HG03108 (cell line): ENCODE results near the gene FAM222A.

ENCODE experiments used
- ATAC-seq: cut with Tn5 transposase; IDR thresholded peaks from one replicate; pipeline ENCODE4 v1.9.1; 2021; ENCODE audit warnings: moderate library complexity; ENCODE audit not compliant: unreplicated experiment

Gene FAM222A

DNA sequence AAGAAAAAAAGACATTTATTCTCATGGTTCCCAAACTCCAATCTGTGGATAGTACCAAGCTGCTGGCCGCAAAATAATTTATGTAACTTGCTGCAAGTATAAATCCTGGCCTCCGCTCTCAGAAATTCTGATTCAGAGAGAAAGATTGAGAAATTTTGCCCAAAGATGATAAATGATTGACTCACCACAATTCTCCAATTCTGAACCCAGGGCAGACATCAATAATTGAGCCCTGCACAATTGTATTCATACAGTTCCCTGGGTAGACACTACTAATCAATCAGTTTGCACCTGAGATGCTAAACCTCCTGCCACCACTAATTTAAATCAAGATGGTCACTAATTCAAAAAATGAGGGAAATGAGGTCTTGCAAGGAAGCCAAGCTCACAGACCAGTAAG lies 81.4 kb downstream of the FAM222A start:
- ATAC-seq, result no peak

DNA sequence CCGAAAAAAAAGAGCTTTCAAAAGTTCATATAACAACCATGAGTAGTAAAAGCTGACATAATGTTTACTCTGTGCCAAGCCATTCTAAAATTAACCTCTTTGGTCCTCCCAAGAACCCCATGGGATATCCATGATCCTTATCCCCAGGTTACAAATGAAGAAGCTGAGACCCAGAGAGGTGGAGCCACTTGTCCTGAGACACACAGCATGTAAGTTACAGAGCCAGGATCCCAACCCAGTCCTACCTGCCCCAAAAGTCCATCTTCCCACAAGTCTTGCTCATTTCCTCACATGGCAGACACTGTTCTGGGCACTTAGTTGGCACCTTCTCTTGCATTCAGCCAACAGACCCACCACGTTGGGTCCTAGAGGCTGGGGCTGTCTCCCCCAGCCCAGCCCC lies 82.4 kb downstream of the FAM222A start:
- ATAC-seq, result no peak

DNA sequence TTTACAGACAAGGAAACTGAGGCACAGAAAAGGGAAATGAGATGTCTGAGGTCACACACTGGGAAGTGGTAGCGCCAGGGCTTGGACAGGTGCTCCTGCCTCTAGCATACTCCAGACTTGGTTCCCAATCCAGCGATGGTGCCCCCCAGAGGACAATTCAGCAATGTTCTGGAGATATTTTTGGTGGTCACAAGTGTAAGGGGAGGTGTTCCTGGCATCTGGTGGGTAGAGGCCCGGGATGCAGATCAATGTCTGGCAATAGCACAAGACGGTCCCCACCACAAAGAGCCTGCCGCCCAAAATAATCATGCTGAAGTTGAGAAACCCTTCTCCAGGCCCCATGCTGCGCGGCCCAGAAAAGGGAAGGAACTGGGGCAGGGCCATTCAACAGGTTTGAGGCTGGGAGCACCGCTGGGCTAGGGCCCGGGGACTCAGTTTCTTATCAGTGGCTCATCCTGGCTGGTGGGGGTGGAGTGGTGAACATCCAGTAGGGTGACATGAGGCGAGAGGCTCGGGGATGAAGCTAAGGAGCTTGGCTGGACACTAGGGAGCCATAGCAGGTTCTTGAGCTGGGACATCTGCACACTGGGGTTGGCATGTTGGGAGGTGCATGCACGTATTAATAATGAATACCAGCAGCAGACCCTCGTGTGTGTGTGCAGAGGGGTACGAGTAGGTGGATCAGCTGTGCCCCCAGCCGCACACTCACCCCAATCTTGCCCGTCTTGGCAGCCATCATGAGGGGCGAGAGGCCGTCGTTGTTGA lies 84.5 kb downstream of the FAM222A start:
- no peak for ATAC-seq

DNA sequence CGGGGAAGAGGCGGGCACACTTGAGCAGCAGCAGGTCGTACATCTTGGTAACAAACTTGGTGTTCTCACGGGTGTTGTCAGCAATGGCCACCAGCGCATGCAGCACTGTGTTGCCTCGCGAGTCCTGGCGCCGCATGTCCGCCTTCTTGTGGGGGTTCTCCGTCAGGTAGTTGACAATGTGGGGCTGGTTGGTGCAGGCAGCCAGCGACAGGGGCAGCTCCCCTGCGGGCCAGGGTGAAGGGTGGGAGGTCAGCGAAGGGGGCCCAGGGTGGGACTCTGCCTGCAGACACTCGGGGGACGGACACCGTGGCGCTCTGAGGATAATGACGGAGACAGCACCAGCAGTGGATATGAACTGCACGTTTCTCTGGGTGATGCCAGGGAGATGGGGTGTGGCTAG lies 85.1 kb downstream of the FAM222A start:
- no peak for ATAC-seq

DNA sequence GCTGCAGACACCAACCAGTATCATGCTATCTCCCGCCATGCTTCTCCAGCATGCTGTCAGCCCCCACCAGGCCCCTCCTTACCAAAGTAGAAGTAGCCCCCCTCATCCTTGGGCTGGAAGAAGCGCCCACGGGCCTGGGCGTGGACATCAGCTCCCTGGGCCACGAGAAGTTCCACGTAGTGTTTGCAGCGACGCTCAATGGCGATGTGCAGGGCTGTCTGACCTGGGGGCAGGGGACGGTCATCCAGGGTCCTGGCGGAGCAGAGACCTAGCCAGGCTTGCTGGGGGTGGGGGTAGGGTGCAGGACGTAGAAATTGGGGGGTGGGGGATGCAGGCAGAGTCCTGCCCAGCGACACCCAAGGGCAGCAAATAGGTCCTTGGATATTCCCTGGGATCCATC lies 86.9 kb downstream of the FAM222A start:
- ATAC-seq, result no peak

DNA sequence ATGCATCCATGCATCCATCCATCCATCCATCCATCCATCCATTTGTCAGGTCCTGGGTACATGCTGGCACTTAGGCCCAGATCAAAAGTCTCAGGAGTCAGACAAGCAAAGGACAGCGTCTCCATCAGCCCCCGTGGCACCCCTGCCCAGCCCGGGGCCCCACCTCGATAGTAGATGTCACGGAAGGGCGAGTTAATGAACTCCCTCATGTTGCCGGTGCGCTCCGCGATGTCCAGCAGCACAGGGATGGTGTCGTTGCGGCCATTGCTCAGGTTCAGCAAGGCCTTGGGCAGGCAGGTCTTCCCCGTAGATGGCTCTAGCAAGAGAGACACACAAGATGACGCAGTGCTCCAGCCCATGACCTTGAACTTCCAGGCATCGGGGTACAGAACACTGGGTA lies 89.2 kb downstream of the FAM222A start:
- no peak for ATAC-seq

DNA sequence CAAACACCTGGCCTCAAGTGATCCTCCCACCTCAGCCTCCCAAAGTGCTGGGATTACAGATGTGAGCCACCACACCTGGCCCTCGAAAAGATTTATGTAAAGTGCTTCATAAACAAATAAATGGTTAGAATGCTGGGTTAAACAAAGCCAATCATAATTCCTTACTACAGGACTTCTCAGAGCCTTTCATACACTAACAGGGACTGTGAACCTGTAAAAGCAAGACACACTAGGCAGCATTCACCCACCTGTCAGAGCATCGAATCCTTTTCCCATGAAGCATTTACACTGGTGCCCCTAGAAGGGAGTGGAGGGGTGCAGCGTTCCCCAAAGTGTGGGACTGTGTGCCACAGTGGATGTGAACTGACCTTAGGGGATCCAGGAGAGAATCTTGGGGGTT lies 90.1 kb downstream of the FAM222A start:
- no peak for ATAC-seq

DNA sequence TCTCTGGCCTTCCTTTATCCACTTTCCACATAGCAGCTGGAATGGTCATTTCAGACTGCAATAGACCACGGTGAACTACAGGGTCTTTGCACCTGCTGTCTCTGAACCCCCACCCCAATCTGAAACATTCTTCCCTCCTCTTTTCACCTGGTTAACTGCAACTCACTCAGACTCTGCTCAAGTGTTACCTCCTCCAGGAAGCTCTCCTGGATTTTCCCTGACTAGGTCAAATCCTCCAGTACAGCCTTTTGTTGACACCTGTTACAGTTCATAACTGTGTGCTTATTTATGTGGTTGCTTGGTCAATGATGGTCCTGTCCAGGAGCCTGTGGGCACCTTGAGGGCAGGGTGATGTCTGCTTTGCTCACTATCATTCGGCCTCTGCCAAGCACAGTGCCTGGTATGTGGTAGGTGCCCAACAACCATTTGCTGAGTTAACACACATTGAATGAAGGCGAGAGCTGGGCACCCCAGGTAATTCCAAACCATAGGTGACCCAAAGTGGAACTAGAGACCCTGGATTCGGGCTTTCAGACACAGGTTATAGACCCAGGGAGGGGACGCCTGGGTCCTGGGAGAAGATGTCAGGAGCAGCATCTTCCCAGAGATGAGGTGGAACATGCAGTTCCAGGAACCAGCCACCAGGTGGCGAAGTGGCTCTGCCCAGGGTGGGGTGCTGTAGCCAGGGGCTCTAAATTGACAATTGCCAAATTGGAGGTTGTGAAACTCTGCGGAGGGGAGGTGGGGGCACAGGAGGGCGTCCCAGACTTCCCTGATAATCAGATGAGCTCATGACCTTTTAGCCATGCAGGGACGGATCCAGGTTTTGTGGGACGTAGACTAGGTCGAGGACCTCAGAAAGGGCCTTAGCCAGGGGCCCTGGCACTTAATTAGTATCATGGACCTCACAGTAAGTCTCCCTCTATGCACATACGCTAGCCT lies 91.5 kb downstream of the FAM222A start:
- no peak for ATAC-seq

DNA sequence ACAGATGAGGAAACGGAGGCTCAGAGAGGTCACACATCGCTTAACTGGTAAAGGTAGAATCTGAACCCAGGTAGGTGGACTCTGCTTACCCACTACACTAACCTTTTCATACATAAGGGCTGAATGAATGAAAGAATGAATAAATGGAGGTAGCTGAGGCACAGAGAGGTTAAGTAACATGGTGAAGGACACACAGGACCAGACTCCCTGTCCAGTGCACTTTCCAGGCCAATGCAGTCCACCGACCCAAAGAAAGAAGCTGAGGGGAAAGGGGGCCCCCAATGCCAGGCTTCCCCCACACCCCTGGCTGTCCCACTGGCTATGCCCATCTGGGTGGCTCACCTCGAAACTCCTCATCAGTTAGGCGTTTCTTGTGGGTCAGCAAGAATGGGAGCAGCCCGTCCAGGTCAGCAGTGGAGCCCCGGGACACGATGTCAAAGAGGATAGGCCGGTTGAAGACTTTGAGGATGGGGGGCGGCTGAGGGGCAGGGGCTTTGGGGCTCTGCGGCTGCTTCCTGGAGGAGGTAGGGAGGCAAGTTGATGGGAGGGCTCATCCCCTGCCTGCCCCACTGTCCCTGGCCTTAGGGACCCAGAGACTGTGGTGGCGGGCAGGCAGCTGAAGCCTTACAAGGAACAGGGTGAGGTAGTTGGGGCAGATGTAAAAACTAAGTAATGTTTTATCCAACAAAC lies 94.5 kb downstream of the FAM222A start:
- no peak for ATAC-seq

DNA sequence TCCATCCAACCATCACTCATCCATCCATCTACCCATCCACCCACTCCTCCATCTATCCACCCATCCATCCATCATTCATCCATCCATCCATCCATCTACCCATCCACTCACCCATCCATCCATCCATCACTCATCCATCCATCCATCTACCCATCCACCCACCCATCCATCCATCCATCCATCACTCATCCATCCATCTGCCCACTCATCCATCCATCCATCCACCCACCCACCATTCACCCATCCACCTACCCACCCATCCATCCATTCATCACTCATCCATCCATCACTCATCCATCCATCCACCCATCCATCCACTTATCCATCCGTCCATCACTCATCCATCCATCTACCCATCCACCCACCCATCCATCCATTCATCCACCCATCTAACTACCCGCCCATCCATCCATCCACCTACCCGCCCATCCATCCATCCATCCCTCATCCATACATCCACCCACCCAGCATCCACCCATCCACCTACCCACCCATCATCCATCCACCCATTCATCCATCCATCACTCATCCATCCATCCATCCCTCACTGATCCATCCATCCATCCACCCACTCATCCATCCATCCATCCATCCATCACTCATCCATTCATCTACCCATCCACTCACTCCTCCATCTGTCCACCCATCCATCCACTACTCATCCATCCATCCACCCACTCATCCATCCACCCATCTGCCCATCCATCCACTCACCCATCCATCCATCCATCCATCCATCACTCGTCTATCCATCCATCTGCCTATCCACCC lies 95.4 kb downstream of the FAM222A start:
- no peak for ATAC-seq

DNA sequence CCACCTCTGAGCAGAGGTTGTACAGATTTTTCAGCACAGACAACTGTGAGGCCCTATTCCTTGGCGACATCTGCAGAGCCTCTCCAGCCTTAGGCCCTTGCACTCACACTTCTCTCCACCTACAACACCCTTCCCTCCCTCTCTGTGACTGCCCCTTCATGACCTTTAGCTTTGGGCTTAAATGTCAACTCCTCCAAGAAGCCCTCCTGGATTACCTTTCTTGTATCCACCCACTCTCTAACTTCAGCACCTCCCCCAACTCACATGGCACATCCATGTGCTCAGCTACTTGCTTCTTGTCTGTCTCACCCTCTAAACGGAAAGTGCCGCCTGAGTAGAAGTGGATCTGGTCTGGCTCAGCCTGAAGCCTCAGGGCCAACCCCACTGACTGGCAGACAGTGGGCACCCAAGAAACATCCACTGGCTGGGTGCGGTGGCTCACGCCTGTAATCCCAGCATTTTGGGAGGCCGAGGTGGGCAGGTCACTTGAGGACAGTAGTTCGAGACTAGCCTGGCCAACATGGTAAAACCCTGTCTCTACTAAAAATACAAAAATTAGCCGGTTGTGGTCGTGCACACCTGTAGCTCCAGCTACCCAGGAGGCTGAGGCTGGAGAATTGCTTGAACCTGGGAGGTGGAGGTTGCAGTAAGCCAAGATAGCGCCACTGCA lies 97.5 kb downstream of the FAM222A start:
- ATAC-seq, result no peak

DNA sequence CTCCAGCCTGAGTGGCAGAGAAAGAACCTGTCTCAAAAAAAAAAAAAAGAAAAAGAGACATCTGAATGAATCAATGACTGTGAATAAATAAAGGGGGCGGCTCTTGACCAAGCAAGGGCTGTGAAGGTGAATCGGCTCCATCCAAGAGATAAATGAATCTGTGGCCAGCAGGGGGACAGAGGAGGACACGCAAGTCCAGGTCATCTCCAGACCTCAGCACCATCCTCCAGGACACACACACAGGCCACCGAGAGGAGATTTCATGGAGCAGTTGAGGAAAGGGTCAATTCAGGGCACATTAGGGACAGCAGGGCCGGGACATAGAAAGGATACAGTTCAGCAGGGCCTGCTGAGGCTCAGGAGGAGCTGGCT lies 98.0 kb downstream of the FAM222A start:
- ATAC-seq, result no peak

DNA sequence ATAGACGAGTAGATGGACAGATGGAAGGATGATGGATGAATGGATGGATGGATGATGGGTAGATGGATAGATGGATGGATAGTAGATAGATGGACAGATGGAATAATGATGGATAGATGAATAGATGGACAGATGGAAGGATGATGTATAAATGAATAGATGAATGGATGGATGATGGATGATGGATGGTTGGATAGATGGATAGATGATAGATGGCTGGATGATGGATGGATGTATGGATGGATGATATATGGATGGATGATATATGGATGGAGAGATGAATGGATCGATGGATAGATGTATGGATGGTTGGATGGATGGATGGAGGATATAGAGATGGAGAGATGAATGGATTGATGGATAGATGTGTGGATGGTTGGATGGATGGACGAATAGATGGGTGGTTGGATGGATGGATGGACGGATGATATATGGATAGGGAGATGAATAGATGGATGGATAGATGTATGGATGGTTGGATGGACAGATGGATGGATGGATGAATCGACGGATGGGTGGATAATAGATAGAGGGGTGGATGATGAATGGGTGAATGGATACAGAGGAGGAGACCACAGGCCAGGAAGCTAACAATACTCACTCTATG lies 100.3 kb downstream of the FAM222A start:
- ATAC-seq, result no peak

DNA sequence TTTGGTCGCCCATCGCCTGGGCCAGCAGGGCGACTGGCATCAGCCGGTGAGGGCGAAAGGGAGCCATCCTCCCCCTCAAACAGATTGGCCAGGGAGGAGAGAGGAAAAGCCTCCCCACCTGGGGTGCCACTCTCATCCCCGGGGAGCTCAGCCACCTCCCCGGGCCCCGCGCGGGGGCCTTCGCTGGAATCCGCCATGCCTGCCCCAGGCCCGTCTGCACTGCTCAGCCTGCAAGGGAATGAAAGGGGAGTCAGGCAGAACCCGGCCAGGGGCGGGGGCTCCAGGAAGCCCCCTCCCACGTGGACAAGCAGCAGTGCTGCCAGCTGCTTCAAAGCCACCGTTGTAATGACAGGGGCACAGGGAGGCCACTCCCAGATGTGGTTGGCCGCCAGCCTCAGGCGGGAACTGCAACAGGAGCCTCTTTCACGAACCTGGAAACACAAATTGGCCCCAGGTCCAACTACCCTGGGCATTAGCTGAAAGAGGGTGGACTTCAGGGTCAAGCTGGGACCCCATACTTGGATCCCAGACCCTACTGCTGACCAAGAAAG lies 101.0 kb downstream of the FAM222A start:
- ATAC-seq, result no peak

DNA sequence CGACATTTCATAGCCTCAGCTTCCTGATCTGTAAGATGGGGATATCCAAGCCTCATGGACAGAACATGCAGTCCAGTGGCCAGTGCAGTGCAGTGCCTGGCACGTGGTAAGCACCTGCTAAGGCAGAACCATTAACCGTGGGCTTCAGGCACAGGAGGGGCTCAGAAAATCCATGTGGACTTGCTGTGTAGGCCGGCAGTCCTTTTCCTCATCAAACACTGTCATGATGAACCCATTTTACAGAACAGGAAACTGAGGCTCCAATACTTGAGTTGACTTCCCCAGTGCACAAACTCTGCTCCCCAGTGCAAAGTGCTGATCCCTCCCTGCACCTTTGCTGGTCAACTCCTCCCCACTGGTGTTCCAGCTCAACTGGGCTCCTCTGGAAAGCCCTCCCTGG lies 101.6 kb downstream of the FAM222A start:
- ATAC-seq, result no peak

DNA sequence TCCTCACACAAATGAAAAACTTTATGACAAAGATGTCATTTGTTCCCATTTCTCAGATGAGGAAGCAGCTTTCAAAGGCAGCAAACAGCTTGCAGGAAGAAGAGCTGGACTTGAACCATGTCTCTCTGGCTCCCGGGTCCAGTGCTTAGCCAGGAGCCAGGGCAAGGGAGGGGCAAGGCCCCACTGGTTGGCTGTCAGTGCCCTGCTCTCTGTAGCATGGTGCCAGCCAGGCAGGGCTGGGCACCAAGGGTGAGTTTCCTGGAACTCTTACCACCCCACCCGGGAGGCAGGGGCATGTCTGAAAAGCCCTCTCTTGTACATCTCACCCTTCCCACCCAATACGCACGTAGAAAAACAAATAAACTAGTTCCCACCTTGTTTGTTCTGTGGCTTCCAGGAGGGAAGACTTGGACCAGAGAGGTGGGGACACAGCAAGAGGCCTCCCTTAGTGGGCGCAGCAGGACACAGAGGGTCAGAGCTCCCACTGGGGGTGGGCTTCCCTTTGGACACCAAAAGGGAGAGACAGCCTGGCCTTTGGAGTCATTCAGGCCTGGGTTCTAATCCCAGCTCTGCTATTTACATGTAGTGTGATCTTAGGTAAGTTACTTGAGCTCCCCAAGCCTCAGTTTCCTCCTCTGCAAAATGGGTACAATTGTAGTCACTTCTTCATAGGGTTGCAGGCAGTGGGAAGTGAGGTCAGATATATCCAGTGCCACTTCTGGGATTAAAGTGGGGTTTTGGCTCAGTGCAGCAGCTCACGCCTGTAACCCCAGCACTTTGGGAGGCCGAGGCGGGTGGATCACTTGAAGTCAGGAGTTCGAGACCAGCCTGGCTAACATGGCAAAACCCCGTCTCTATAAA lies 102.4 kb downstream of the FAM222A start:
- no peak for ATAC-seq

DNA sequence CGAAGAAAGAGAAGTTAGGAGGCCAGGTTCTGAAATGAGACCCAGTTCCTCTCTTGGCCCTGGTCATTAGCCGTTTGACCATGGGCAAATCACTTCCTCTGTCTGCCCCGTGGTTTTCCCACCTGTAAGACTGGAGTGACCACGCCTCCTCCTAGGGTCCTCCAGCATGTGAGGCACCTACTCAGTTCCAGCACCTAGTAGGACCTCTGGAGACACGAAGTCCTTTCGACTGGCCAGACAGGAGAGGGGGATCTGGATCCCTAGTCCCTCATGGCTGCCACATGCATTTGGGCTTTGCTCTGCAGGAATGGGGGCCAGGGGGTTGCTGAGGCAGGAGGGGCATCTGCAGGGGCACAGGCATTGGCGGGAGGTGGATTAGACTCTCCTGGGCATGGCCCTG lies 103.2 kb downstream of the FAM222A start:
- no peak for ATAC-seq

DNA sequence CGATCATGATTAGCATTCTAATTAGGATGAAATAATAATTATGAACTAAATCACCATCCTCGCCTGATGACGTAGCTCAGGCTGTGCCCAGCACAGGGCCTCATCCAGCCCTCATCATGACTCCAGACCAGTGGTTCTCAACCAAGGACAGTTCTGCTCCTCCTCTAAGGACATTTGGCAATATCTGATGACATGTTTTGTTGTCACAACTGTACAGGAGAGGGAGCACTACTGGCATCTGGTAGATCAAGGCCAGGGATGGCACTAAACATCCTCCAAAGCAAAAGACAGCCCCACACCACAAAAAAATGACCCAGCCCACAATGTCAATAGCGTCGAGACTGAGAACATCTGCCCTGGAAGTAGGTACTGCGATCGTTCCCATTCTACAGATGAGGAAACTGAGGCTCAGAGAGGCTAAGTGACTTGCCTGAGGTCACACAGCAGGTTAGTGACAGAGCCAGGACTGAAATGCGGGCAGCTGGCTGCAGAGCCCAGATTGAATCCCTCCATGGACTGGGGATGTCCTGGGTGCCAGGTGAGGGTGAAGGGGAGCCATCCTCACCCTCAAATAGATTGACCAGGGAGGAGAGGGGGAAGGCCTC lies 104.1 kb downstream of the FAM222A start:
- ATAC-seq, result no peak
